NCI-H128 (cell line): ENCODE results near the gene COL8A1.
"Not testable (repeated sequence)": the region's sequence is repeated elsewhere in the genome, so short reads cannot be mapped to it uniquely, and the experiment has no call there.

Experiments
- DNase-seq: peaks from one replicate; lab custom pipeline; 2025; ENCODE audit not compliant: unreplicated experiment; lab: John Stamatoyannopoulos, UW

The COL8A1 gene

GRCh38 chr3:99702953-99703943, 64.9 kb downstream of the COL8A1 start:
- no peak for DNase-seq

GRCh38 chr3:99704417-99704816, 66.0 kb downstream of the COL8A1 start:
- DNase-seq, result no peak

GRCh38 chr3:99706410-99706809, 68.0 kb downstream of the COL8A1 start:
- DNase-seq, result no peak

- no peak for DNase-seq
These were observed 69.9 kb downstream of the COL8A1 start for GRCh38 chr3:99708207-99708745.

- DNase-seq, result no peak
These were observed 71.3 kb downstream of the COL8A1 start for GRCh38 chr3:99709686-99710085.

- DNase-seq, result no peak
These were observed 71.7 kb downstream of the COL8A1 start for GRCh38 chr3:99710094-99710493.

GRCh38 chr3:99711351-99711750, 73.0 kb downstream of the COL8A1 start:
- no peak for DNase-seq

GRCh38 chr3:99712291-99712954, 74.0 kb downstream of the COL8A1 start:
- DNase-seq, result no peak

- DNase-seq, result no peak
These were observed 75.0 kb downstream of the COL8A1 start for GRCh38 chr3:99713440-99713839.

GRCh38 chr3:99714146-99714545, 75.8 kb downstream of the COL8A1 start:
- no peak for DNase-seq

- no peak for DNase-seq
These were observed 76.2 kb downstream of the COL8A1 start for GRCh38 chr3:99714575-99714974.

GRCh38 chr3:99716463-99716995, 78.1 kb downstream of the COL8A1 start:
- DNase-seq, result no peak

- DNase-seq, result no peak
These were observed 82.7 kb downstream of the COL8A1 start for GRCh38 chr3:99720985-99721632.

GRCh38 chr3:99721633-99722007, 83.2 kb downstream of the COL8A1 start:
- no peak for DNase-seq

GRCh38 chr3:99724276-99724675, 85.9 kb downstream of the COL8A1 start:
- no peak for DNase-seq

GRCh38 chr3:99730870-99731269, 92.5 kb downstream of the COL8A1 start:
- DNase-seq, result no peak

- DNase-seq, result no peak
These were observed 93.1 kb downstream of the COL8A1 start for GRCh38 chr3:99731499-99731898.

GRCh38 chr3:99740371-99740770, 102.0 kb downstream of the COL8A1 start:
- DNase-seq, result not testable (repeated sequence)

GRCh38 chr3:99741588-99741987, 103.2 kb downstream of the COL8A1 start:
- DNase-seq, result no peak

- DNase-seq, result no peak
These were observed 109.5 kb downstream of the COL8A1 start for GRCh38 chr3:99747915-99748314.

- no peak for DNase-seq
These were observed 113.3 kb downstream of the COL8A1 start for GRCh38 chr3:99751649-99752048.
